Hepatocyte (in vitro differentiated cells): Measurements from ENCODE around the gene VWC2. TPM values are rescaled to one million over a fixed set of nuclear protein-coding genes. Genes with fewer than 3 reads are reported as not detected.

ENCODE experiments used
- DNase-seq: peaks from one replicate; pipeline ENCODE4 v3.0.0-alpha.2; 2016; ENCODE audit warnings: low spot score
- H2AFZ ChIP-seq: fragments of 200-600 bp; sonication (generic); 2 replicates; pipeline ENCODE4 v1.6.0; 2016; ENCODE audit warnings: antibody characterized with exemption, mild to moderate bottlenecking
- H3K27ac ChIP-seq: fragments of 200-600 bp; sonication (generic); 2 replicates; pipeline ENCODE4 v1.5.1; 2016; ENCODE audit warnings: mild to moderate bottlenecking
- H3K27me3 ChIP-seq: fragments of 200-600 bp; sonication (generic); 2 replicates; pipeline ENCODE4 v1.6.1; 2016
- H3K36me3 ChIP-seq: fragments of 200-600 bp; sonication (generic); replicated peaks from 2 replicates; pipeline ENCODE4 v1.5.1; 2016; ENCODE audit warnings: low read depth; ENCODE audit not compliant: insufficient read depth
- H3K4me1 ChIP-seq: fragments of 200-600 bp; sonication (generic); 2 replicates; pipeline ENCODE4 v1.5.1; 2016; ENCODE audit warnings: mild to moderate bottlenecking, moderate library complexity; ENCODE audit not compliant: insufficient read depth
- H3K4me2 ChIP-seq: fragments of 200-600 bp; sonication (generic); 2 replicates; pipeline ENCODE4 v1.6.0; 2016
- H3K4me3 ChIP-seq: fragments of 200-600 bp; sonication (generic); 2 replicates; pipeline ENCODE4 v1.5.1; 2016; ENCODE audit warnings: mild to moderate bottlenecking
- H3K79me2 ChIP-seq: fragments of 200-600 bp; sonication (generic); 2 replicates; pipeline ENCODE4 v1.6.0; 2017; ENCODE audit warnings: mild to moderate bottlenecking
- H3K9me2 ChIP-seq: fragments of 200-600 bp; sonication (generic); replicated peaks from 2 replicates; pipeline ENCODE4 v1.6.0; 2017; ENCODE audit warnings: mild to moderate bottlenecking; ENCODE audit not compliant: insufficient read depth
- H3K9me3 ChIP-seq: fragments of 200-600 bp; sonication (generic); 2 replicates; pipeline ENCODE4 v1.5.1; 2016; ENCODE audit warnings: low read depth, mild to moderate bottlenecking
- H4K20me1 ChIP-seq: fragments of 200-600 bp; sonication (generic); 2 replicates; pipeline ENCODE4 v1.6.0; 2016; ENCODE audit warnings: mild to moderate bottlenecking; ENCODE audit not compliant: insufficient read depth, poor library complexity, severe bottlenecking
- CTCF ChIP-seq: fragments of 200-600 bp; sonication (generic); IDR thresholded peaks from 2 replicates; pipeline ENCODE4 v1.5.1; 2016; ENCODE audit warnings: antibody characterized with exemption, mild to moderate bottlenecking; ENCODE audit not compliant: poor library complexity
- EZH2 ChIP-seq: fragments of 200-600 bp; sonication (generic); IDR thresholded peaks from 2 replicates; pipeline ENCODE4 v1.6.1; 2016; ENCODE audit warnings: antibody characterized with exemption, mild to moderate bottlenecking, borderline replicate concordance
- EZH2phosphoT487 ChIP-seq: fragments of 200-600 bp; sonication (generic); IDR thresholded peaks from one replicate; pipeline ENCODE4 v1.6.1; 2018; ENCODE audit warnings: antibody characterized with exemption, mild to moderate bottlenecking, low read depth, moderate library complexity; ENCODE audit not compliant: unreplicated experiment, severe bottlenecking
- WGBS: methylation state at CpG from one replicate; pipeline ENCODE4 v1.1.6; 2016; ENCODE audit warnings: low lambda C conversion rate; ENCODE audit errors: missing lambda C conversion rate; 5-methylcytosine and 5-hydroxymethylcytosine counted together
- polyA plus RNA-seq: library from polyadenylated mRNA; unstranded; fragments of >200 nt; fragmentation: Nextera tagmentation; extraction: Ambion mirVana; gene quantifications from 2 replicates; pipeline ENCODE4 v1.2.1, GENCODE V29; 2016
- total RNA-seq: library from RNA; depleted of rRNA; stranded (reverse); fragments of >200 nt; gene quantifications from 2 replicates; pipeline ENCODE4 v1.2.3, GENCODE V29; 2014

VWC2 gene
- total and polyA plus RNA-seq, 2 experiments from 2014 or later: not detected

- peak; percentile 27 for DNase-seq
- 1% methylated on average over 60 of the region's 106 CpGs for WGBS
- Histone ChIP-seq H3K27ac (no peak overlapping the region), H3K4me2 (peak overlapping the region; percentile 96), H3K36me3 (no peaks in the 10 kb centered on the region), H3K79me2 (no peaks in the 10 kb centered on the region), H3K9me3 (no peaks in the 10 kb centered on the region), H3K9me2 (no peaks in the 10 kb centered on the region), H2AFZ (peak overlapping the region; percentile 35), H3K4me3 (no peak overlapping the region), H3K27me3 (peaks cover 91% of the 10 kb centered on the region), H3K4me1 (peaks cover 23% of the 10 kb centered on the region), H4K20me1 (no peaks in the 10 kb centered on the region)
- TF ChIP-seq EZH2 (peak; percentile 67), EZH2phosphoT487 (peak; percentile 53), CTCF (no peak)
Measured at GRCh38 chr7:49775065-49775948, 1.9 kb downstream of the VWC2 start.

- peak overlapping the region; percentile 35 for H2AFZ ChIP-seq
- no peaks in the 10 kb centered on the region for H3K9me2 ChIP-seq
- DNase-seq: no peak
- no peaks in the 10 kb centered on the region for H3K36me3 ChIP-seq
- H3K4me3 ChIP-seq: no peak overlapping the region
- peaks cover 94% of the 10 kb centered on the region for H3K27me3 ChIP-seq
- H3K4me2 ChIP-seq: peak overlapping the region; percentile 96
- peaks cover 23% of the 10 kb centered on the region for H3K4me1 ChIP-seq
- WGBS: 16% methylated on average over 21 of the region's 25 CpGs
- TF ChIP-seq EZH2phosphoT487: peak; percentile 20
- TF ChIP-seq CTCF: no peak
- no peak for TF ChIP-seq EZH2
- no peak overlapping the region for H3K27ac ChIP-seq
- no peaks in the 10 kb centered on the region for H3K9me3 ChIP-seq
- no peaks in the 10 kb centered on the region for H4K20me1 ChIP-seq
- H3K79me2 ChIP-seq: no peaks in the 10 kb centered on the region
Measured at GRCh38 chr7:49775949-49776443, 2.6 kb downstream of the VWC2 start.

- TF ChIP-seq CTCF: no peak
- no peak for TF ChIP-seq EZH2phosphoT487
- no peak for TF ChIP-seq EZH2
- Histone ChIP-seq H3K27ac (no peak overlapping the region), H2AFZ (no peak overlapping the region), H3K4me1 (peaks cover 23% of the 10 kb centered on the region), H3K9me2 (no peaks in the 10 kb centered on the region), H3K36me3 (no peaks in the 10 kb centered on the region), H3K9me3 (no peaks in the 10 kb centered on the region), H4K20me1 (no peaks in the 10 kb centered on the region), H3K4me3 (no peak overlapping the region), H3K79me2 (no peaks in the 10 kb centered on the region), H3K4me2 (no peak overlapping the region), H3K27me3 (peaks cover 86% of the 10 kb centered on the region)
- 6% methylated on average over 2 of the region's 2 CpGs for WGBS
- no peak for DNase-seq
Measured at GRCh38 chr7:49776994-49777393, 3.6 kb downstream of the VWC2 start.
